Measurements from ENCODE around the gene LYPLAL1. TPM values are rescaled to one million over a fixed set of nuclear protein-coding genes. Genes with fewer than 3 reads are reported as not detected.

The LYPLAL1 gene
- 10 to 100 TPM; 14.2 to 19.4 (median 18.3) TPM for total RNA-seq
- total RNA-seq (2013), result 32.1 TPM
- 4.3 to 20.1 (median 12.1) reads per million in 29 experiments for total RNA-seq

DNA sequence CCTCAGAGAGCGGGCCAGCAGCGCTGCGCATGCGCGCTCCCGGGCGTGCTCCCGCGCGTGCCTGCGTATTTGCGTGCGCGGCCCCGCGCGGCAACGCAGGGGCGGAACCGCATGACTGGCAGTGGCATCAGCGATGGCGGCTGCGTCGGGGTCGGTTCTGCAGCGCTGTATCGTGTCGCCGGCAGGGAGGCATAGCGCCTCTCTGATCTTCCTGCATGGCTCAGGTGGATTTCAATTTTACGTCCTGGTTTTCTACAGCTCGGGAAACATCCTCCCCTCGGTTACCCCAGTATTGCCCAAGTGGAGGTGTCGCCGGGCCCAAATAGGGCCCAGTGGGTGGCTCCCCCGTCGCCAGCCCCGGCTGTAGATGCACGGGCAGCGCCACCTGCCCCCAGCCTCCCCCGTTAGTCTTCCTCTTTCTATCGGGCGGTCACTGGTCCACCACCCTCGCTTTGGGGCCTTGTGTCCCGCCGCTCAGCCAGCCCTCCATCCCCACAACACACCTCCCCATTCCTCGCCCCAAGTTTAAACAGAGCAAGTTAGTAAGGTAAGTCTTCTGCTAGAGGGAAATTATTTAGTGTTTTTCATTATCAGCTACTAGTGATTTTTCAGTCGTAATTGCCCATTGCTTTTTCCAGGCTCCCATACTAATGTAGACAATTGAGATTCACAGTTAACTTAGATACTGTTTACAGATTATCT, at the start of gene LYPLAL1:
Gene LYPLAL1 (plus strand): TSS at position 121 of the 702 bp plus-strand sequence. CDS start 13 bp downstream, at position 134.
- Mint-ChIP-seq H3K27ac (peak within 1 kb of the TSS; percentile 92 to 94), H3K4me3 (peak within 1 kb of the TSS; percentile 90 to 97 (median 94)), H3K4me1 (peaks cover 38 to 52% (median 52%) of the 10 kb centered on the region in 3 donors), H3K9me3 (no peaks in the 10 kb centered on the region), H3K27me3 (no peaks in the 10 kb centered on the region), H3K36me3 (peaks cover 4% of the 10 kb centered on the region)
- H3K9me3 ChIP-seq, result no peaks in the 10 kb centered on the region
- peak within 1 kb of the TSS; percentile 79 to 97 for H3K4me3 ChIP-seq (ENCODE audit: control insufficient read depth in 1 of 2, extremely low read depth in 1 of 2, low read length in 1 of 2)
- WGBS (ENCODE audit: insufficient coverage), result under 1% methylated on average over 39 of the region's 48 CpGs
- DNase-seq (peak; percentile 75 to 94 (median 84)), ATAC-seq (replicated peaks in 1 of 4) (peak; percentile 94 to 96 (median 94))
- no peaks in the 10 kb centered on the region for H3K27me3 ChIP-seq (replicated peaks in 1 of 2; ENCODE audit: control insufficient read depth in 2 of 2, extremely low read depth in 1 of 2, insufficient read depth in 2 of 2, low read length in 1 of 2)
- peak within 1 kb of the TSS; percentile 69 for H3K27ac ChIP-seq (ENCODE audit: low read length)
- ChIA-PET POLR2A (interaction anchor here in 1 of 2 donors (1.2 kb wide), 1 partner anchor 13 kb away, joined by 3 read pairs; no protein-coding TSS in a partner anchor), CTCF (interaction anchor here in 1 of 2 donors (0.7 kb wide), 1 partner anchor 13 kb away, joined by 3 read pairs; no protein-coding TSS in a partner anchor)
- H3K36me3 ChIP-seq (ENCODE audit: control insufficient read depth in 2 of 2, extremely low read depth in 1 of 2, insufficient read depth in 1 of 2, low read length in 1 of 2), result no peaks in the 10 kb centered on the region
- peaks cover 9 to 19% of the 10 kb centered on the region in 2 experiments for H3K4me1 ChIP-seq (ENCODE audit: control insufficient read depth in 1 of 2, extremely low read depth in 1 of 2, insufficient read depth in 2 of 2, low read length in 2 of 2)

DNA sequence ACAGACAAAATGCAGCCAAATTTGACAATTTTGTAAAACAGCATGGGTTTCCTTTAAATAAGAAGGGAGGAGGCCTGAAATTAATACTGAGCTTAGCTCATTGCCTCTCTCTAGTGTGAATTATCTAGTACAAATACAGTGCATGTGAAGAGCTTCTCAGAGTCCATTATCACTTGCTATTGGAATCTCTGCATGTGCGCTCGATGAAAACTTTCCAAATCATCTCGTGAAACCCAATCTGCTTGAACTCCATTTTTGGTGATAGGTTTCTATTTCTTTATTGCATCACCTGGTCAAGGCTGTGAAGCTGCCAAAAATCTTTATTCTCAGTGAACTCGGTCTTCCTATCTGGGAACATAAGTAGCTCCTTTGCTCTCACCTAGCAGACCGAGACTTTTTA, 49.5 kb upstream of the LYPLAL1 start:
- Mint-ChIP-seq H3K27ac (no peak overlapping the region), H3K4me3 (no peak overlapping the region), H3K36me3 (no peaks in the 10 kb centered on the region), H3K27me3 (peaks cover 0 to 7% of the 10 kb centered on the region in 2 donors), H3K9me3 (no peaks in the 10 kb centered on the region), H3K4me1 (no peaks in the 10 kb centered on the region)
- ATAC-seq (replicated peaks in 1 of 4) (no peak), DNase-seq (no peak)
- ChIA-PET CTCF (no interaction called here), POLR2A (no interaction called here)
- Histone ChIP-seq H3K4me1 (ENCODE audit: control insufficient read depth in 1 of 2, extremely low read depth in 1 of 2, insufficient read depth in 2 of 2, low read length in 2 of 2) (no peaks in the 10 kb centered on the region), H3K27me3 (replicated peaks in 1 of 2; ENCODE audit: control insufficient read depth in 2 of 2, extremely low read depth in 1 of 2, insufficient read depth in 2 of 2, low read length in 1 of 2) (no peaks in the 10 kb centered on the region), H3K9me3 (no peaks in the 10 kb centered on the region), H3K36me3 (ENCODE audit: control insufficient read depth in 2 of 2, extremely low read depth in 1 of 2, insufficient read depth in 1 of 2, low read length in 1 of 2) (no peaks in the 10 kb centered on the region), H3K27ac (ENCODE audit: low read length) (no peak overlapping the region), H3K4me3 (ENCODE audit: control insufficient read depth in 1 of 2, extremely low read depth in 1 of 2, low read length in 1 of 2) (no peak overlapping the region)
- 83% methylated on average over 1 of the region's 5 CpGs for WGBS (ENCODE audit: insufficient coverage)

DNA sequence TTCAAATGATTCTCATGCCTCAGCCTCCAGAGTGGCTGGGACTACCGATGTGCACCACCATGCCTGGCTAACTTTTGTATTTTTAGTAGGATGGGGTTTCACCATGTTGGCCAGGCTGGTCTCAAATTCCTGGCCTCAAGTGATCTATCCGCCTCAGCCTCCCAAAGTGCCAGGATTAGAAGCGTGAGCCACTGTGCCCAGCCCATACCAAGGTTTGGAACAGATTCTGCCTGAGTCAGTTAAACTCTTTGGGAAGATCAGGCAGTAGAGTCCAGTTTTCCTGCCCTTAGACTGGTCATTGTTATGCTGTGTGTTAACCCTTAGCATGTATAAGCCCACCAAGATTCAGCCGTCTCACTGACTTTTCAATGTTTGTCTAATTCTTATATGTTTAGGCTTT, 48.3 kb upstream of the LYPLAL1 start:
- Histone ChIP-seq H3K9me3 (no peaks in the 10 kb centered on the region), H3K27me3 (replicated peaks in 1 of 2; ENCODE audit: control insufficient read depth in 2 of 2, extremely low read depth in 1 of 2, insufficient read depth in 2 of 2, low read length in 1 of 2) (no peaks in the 10 kb centered on the region), H3K36me3 (ENCODE audit: control insufficient read depth in 2 of 2, extremely low read depth in 1 of 2, insufficient read depth in 1 of 2, low read length in 1 of 2) (no peaks in the 10 kb centered on the region), H3K4me3 (ENCODE audit: control insufficient read depth in 1 of 2, extremely low read depth in 1 of 2, low read length in 1 of 2) (no peak overlapping the region), H3K27ac (ENCODE audit: low read length) (no peak overlapping the region), H3K4me1 (ENCODE audit: control insufficient read depth in 1 of 2, extremely low read depth in 1 of 2, insufficient read depth in 2 of 2, low read length in 2 of 2) (no peaks in the 10 kb centered on the region)
- Mint-ChIP-seq H3K9me3 (no peaks in the 10 kb centered on the region), H3K4me3 (no peak overlapping the region), H3K4me1 (no peaks in the 10 kb centered on the region), H3K36me3 (no peaks in the 10 kb centered on the region), H3K27ac (no peak overlapping the region), H3K27me3 (peaks cover 0 to 7% of the 10 kb centered on the region in 2 donors)
- ATAC-seq (replicated peaks in 1 of 4), result no peak
- CTCF ChIA-PET, result no interaction called here
- DNase-seq, result no peak
- POLR2A ChIA-PET, result no interaction called here
- 95% methylated on average over 2 of the region's 4 CpGs for WGBS (ENCODE audit: insufficient coverage)

DNA sequence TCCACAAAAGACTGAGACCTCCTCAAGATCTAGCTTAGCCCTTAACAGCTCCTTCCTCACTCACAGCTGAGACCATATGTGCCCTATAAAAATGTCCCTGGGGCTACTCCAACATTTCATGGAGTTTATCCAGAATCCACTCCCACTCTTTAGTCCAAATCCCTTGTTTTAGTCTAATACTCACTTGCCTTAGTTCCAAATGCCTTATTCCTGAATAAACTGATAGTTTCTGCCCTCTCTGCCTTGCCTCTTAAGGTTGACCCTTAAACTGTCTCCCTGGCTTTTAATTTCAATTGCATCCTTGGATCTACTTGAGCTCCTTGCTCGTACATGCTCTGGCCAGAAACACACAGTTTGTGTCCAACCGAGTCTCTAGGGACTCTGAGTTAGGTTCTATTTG, 47.3 kb upstream of the LYPLAL1 start:
- WGBS (ENCODE audit: insufficient coverage), result no CpG with 5 or more reads among the region's 2 CpGs
- Mint-ChIP-seq H3K4me3 (no peak overlapping the region), H3K9me3 (no peaks in the 10 kb centered on the region), H3K36me3 (no peaks in the 10 kb centered on the region), H3K27ac (no peak overlapping the region), H3K4me1 (no peaks in the 10 kb centered on the region), H3K27me3 (peaks cover 0 to 11% of the 10 kb centered on the region in 2 donors)
- Histone ChIP-seq H3K27me3 (replicated peaks in 1 of 2; ENCODE audit: control insufficient read depth in 2 of 2, extremely low read depth in 1 of 2, insufficient read depth in 2 of 2, low read length in 1 of 2) (no peaks in the 10 kb centered on the region), H3K27ac (ENCODE audit: low read length) (no peak overlapping the region), H3K36me3 (ENCODE audit: control insufficient read depth in 2 of 2, extremely low read depth in 1 of 2, insufficient read depth in 1 of 2, low read length in 1 of 2) (no peaks in the 10 kb centered on the region), H3K9me3 (no peaks in the 10 kb centered on the region), H3K4me1 (ENCODE audit: control insufficient read depth in 1 of 2, extremely low read depth in 1 of 2, insufficient read depth in 2 of 2, low read length in 2 of 2) (no peaks in the 10 kb centered on the region), H3K4me3 (ENCODE audit: control insufficient read depth in 1 of 2, extremely low read depth in 1 of 2, low read length in 1 of 2) (no peak overlapping the region)
- ChIA-PET POLR2A (no interaction called here), CTCF (no interaction called here)
- DNase-seq, result no peak
- ATAC-seq (replicated peaks in 1 of 4), result no peak

DNA sequence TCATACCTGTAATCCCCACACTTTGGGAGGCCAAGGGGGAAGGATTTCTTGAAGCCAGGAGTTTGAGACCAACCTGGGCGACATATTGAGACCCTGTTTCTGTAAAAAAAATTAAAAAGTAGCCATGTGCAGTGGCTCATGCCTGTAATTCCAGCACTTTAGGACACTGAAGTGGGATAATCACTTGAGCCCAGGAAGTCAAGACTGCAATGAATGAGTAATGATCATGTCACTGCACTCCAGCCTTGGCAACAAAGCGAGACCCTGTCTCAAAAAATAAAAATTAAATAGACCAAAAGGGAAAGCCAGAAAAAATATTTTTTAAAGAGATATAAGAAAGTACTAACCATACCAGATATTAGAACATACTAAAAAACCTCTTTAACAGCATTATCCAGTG, 44.7 kb upstream of the LYPLAL1 start:
- no peak overlapping the region for H3K4me3 ChIP-seq (ENCODE audit: control insufficient read depth in 1 of 2, extremely low read depth in 1 of 2, low read length in 1 of 2)

DNA sequence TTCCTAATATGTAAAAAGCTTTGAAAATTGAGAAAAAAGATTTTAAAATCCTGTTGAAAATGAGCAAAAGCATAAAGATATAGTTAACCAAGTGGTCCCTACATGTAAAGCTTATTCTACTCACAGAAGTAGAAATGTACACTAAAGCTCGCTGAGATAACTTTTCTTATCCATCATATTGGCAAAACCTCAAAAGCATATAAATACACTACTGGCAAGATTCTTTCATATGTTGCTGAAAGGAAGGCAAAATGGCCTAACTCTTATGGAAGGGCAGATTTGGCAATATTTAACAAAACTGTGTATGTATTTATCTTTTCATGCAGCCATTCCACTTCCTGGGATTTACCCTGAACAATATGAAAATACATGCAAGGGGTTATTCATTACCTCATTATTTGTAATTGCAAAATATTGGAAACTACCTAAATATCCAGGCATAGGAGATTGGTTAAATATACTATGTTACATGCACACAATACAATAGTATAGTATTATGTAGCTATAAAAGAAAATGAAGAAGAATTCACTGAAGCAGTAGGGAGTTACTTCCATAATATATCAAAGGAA, 43.2 kb upstream of the LYPLAL1 start:
- H3K9me3 Mint-ChIP-seq, result peaks cover 3 to 9% (median 6%) of the 10 kb centered on the region in 3 donors
- H3K4me1 Mint-ChIP-seq, result no peaks in the 10 kb centered on the region
- no peaks in the 10 kb centered on the region for H3K4me1 ChIP-seq (ENCODE audit: control insufficient read depth in 1 of 2, extremely low read depth in 1 of 2, insufficient read depth in 2 of 2, low read length in 2 of 2)
- H3K36me3 ChIP-seq (ENCODE audit: control insufficient read depth in 2 of 2, extremely low read depth in 1 of 2, insufficient read depth in 1 of 2, low read length in 1 of 2), result no peaks in the 10 kb centered on the region
- H3K27ac ChIP-seq (ENCODE audit: low read length), result no peak overlapping the region
- ChIA-PET CTCF (no interaction called here), POLR2A (no interaction called here)
- no peaks in the 10 kb centered on the region for H3K27me3 ChIP-seq (replicated peaks in 1 of 2; ENCODE audit: control insufficient read depth in 2 of 2, extremely low read depth in 1 of 2, insufficient read depth in 2 of 2, low read length in 1 of 2)
- DNase-seq (no peak), ATAC-seq (replicated peaks in 1 of 4) (no peak)
- H3K9me3 ChIP-seq, result no peaks in the 10 kb centered on the region
- no peak overlapping the region for H3K4me3 Mint-ChIP-seq
- no peak overlapping the region for H3K4me3 ChIP-seq (ENCODE audit: control insufficient read depth in 1 of 2, extremely low read depth in 1 of 2, low read length in 1 of 2)
- H3K27ac Mint-ChIP-seq, result no peak overlapping the region
- H3K36me3 Mint-ChIP-seq, result no peaks in the 10 kb centered on the region
- peaks cover 0 to 21% of the 10 kb centered on the region in 2 donors for H3K27me3 Mint-ChIP-seq
- WGBS (ENCODE audit: insufficient coverage), result no CpG with 5 or more reads among the region's 1 CpG

More for the DNA sequence above, 44.7 kb upstream of the LYPLAL1 start:
- peaks cover 0 to 21% of the 10 kb centered on the region in 2 donors for H3K27me3 Mint-ChIP-seq
- no peak for DNase-seq
- no peaks in the 10 kb centered on the region for H3K4me1 ChIP-seq (ENCODE audit: control insufficient read depth in 1 of 2, extremely low read depth in 1 of 2, insufficient read depth in 2 of 2, low read length in 2 of 2)
- peaks cover 0 to 5% (median 3%) of the 10 kb centered on the region in 3 donors for H3K9me3 Mint-ChIP-seq
- ChIA-PET POLR2A (no interaction called here), CTCF (no interaction called here)
- H3K27ac Mint-ChIP-seq, result no peak overlapping the region
- H3K36me3 Mint-ChIP-seq, result no peaks in the 10 kb centered on the region
- H3K9me3 ChIP-seq, result no peaks in the 10 kb centered on the region
- 67% methylated on average over 1 of the region's 2 CpGs for WGBS (ENCODE audit: insufficient coverage)
- H3K4me3 Mint-ChIP-seq, result no peak overlapping the region
- no peaks in the 10 kb centered on the region for H3K4me1 Mint-ChIP-seq
- no peak for ATAC-seq (replicated peaks in 1 of 4)
- H3K36me3 ChIP-seq (ENCODE audit: control insufficient read depth in 2 of 2, extremely low read depth in 1 of 2, insufficient read depth in 1 of 2, low read length in 1 of 2), result no peaks in the 10 kb centered on the region
- H3K27ac ChIP-seq (ENCODE audit: low read length), result no peak overlapping the region
- H3K27me3 ChIP-seq (replicated peaks in 1 of 2; ENCODE audit: control insufficient read depth in 2 of 2, extremely low read depth in 1 of 2, insufficient read depth in 2 of 2, low read length in 1 of 2), result no peaks in the 10 kb centered on the region

Measured in T-cell (primary cell).